G401 (cell line): ENCODE results near the gene OTOF. TPM values are rescaled to one million over a fixed set of nuclear protein-coding genes. Genes with fewer than 3 reads are reported as not detected.
A peak's percentile ranks its signal among the peaks of the same experiment; 100 is the strongest.

Experiments
- DNase-seq: peaks from one replicate; pipeline ENCODE4 v3.0.0-alpha.2; 2015; ENCODE audit warnings: low spot score
- in situ Hi-C: cut with HindIII; loops from 2 replicates; pipeline ENCODE4 v1.10.0; 2016; ENCODE audit warnings: low sequenced_read_pairs, mixed read lengths
- total RNA-seq: library from RNA; depleted of rRNA; stranded (reverse); fragments of >200 nt; shearing (Covaris generic); gene quantifications from 2 replicates; pipeline ENCODE4 v1.2.3, GENCODE V29; 2014; rRNA removed

The OTOF gene
- total RNA-seq, 1 experiment from 2014 or later, result 9.3 TPM

GRCh38 chr2:26430826-26431225, 47.1 kb downstream of the OTOF start:
- DNase-seq, result no peak
- in situ Hi-C loops, result no loop called here

- peak; percentile 50 for DNase-seq
- in situ Hi-C loops, result no loop called here
Measured at GRCh38 chr2:26429779-26430578, 47.9 kb downstream of the OTOF start.

- in situ Hi-C loops, result no loop called here
Measured at GRCh38 chr2:26428846-26429245, 49.1 kb downstream of the OTOF start.

GRCh38 chr2:26424221-26424620, 53.7 kb downstream of the OTOF start:
- no peak for DNase-seq
- in situ Hi-C loops, result no loop called here

More at GRCh38 chr2:26428846-26429245, 49.1 kb downstream of the OTOF start:
- no peak for DNase-seq

DNA sequence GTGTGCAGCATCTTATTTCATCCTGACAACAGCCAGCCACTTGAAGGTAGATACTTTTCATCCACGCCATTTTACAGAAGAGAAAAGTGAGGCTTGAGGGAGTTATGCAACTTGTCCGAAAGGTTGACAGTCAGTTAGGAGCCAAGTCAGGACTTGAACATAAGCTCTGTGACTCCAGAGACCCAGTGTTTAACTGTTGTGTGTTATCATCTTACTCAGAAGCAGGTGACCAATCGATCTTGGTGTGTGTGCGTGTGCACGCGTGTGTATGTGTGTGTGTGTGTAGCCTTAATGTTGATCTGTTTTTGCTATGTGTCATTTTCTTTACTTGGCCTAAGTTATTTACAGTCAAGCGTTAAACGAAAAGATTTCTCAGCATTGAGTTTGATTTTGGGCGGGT, 54.2 kb downstream of the OTOF start:
- DNase-seq, result no peak
- in situ Hi-C loops, result no loop called here

DNA sequence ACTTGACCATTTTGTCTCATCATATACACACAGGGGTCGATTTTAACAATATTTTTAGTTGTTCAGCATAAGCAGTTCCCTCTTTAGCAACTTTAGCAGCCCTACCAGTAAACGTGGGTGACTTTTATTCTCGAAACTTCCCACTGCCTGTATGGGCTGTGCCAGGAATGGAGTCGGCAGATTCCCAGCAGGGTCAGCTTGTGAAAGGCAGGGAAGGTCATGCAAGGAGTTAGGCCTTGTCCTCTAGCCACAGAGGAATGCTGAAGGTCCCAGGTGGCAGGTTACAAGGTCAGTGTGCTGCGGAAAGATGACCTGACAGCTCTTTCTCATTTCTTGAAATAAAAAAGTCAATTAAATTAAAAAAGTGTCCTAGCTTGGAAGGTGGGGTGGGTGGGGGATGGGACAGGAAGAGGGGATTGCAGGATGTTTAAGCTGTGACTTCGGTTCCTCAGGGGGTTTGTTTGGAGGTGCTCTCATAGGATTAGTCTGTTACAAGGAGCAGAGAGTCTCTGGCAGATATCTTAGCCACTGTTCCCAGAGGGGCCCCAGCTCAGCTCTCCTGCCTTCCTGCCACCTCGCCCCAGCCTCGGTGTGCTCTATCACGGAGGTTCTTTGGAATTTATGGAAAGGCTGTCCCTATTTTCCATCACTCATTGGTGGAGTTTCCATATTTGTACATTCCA, 54.8 kb downstream of the OTOF start:
- no peak for DNase-seq
- in situ Hi-C loops, result no loop called here

DNA sequence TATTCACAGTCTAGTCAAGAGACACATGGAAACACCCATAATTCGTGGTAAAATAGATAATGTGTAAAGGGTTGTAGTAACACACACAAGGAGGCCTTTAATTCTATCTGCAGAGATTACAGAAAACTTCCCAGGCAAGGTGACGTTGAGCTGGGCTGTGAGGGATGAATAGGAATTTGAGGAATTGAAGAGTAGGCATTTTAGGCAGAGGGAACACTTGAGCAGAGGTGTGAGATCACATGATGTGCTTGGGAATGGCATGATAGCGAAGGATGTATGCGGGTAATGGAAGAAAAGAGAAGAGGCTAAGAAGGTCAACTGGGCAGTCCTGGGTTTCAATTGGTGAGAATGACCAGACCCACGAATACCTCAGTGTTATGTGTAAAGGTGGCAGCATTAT, 56.0 kb downstream of the OTOF start:
- in situ Hi-C loops, result no loop called here
- DNase-seq, result no peak

- no peak for DNase-seq
- in situ Hi-C loops, result no loop called here
Measured at GRCh38 chr2:26414311-26414710, 63.6 kb downstream of the OTOF start.

GRCh38 chr2:26412091-26412673, 65.7 kb downstream of the OTOF start:
- in situ Hi-C loops, result no loop called here
- no peak for DNase-seq

- in situ Hi-C loops, result no loop called here
- DNase-seq, result no peak
Measured at GRCh38 chr2:26411419-26411818, 66.5 kb downstream of the OTOF start.

GRCh38 chr2:26410764-26411243, 67.1 kb downstream of the OTOF start:
- in situ Hi-C loops, result no loop called here

DNA sequence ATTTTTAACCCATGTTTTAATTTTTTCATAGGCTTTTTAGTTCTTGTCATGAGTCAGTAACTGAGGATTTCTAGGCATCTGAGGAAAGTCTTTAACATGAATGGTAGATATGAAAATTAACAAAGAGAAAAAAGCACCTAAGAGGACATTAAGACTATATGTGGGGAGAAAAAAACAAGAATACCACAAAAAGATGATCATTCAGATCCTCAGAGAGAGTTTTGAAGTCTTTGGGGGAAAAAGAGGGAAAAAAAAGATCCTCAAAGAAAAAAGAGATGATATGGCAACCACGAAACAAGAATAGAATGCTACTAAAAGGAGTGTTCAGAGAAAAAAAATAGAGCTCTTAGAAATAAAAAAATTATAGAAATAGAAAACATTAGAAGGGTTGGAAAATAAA, 68.1 kb downstream of the OTOF start:
- DNase-seq, result no peak
- in situ Hi-C loops, result no loop called here

More at GRCh38 chr2:26410764-26411243, 67.1 kb downstream of the OTOF start:
- DNase-seq, result no peak

DNA sequence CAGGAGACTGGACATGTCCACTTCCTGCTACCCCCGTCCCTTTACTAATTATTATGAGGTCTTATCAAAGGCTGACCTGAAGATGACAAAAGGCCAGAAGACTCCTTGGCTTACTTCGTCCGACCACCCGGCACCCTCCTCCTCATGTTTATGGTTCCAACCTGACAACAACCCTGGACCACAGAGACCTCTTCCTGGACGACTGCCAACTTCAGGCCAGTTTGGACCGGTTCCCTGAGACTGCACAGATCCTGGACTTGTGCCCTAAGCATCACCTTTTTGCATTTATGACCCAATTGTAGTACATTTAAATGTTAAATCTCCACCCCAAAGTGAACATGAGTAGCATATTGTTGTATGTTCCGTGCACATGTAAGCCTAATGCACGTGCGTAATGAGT, 70.4 kb downstream of the OTOF start:
- in situ Hi-C loops, result no loop called here

More for the DNA sequence above, 70.4 kb downstream of the OTOF start:
- DNase-seq, result no peak

Other genes with a start within 250 kb of the OTOF start
- 184 and 219 TPM in 2 replicates for gene HADHA, start 233.5 kb downstream of the OTOF start, total RNA-seq
- gene HADHB, start 233.2 kb downstream of the OTOF start, total RNA-seq, result 17.8 and 30.6 TPM in 2 replicates
- 9.2 and 15.2 TPM in 2 replicates for gene SELENOI, start 132.0 kb downstream of the OTOF start, total RNA-seq
- 0.47 TPM in 1 of 2 replicates, not detected in the other for gene ADGRF3, start 131.3 kb downstream of the OTOF start, total RNA-seq
- gene DRC1, start 76.2 kb downstream of the OTOF start, total RNA-seq, result not detected in 2 replicates
- not detected in 2 replicates for gene CIB4, start 163.2 kb upstream of the OTOF start, total RNA-seq
- not detected in 2 replicates for gene KCNK3, start 214.6 kb upstream of the OTOF start, total RNA-seq